Globus pallidus (tissue), 1 donor: ENCODE results near the gene ZNF106.
A peak's percentile ranks its signal among the peaks of the same experiment; 100 is the strongest.

Source experiments
- DNase-seq: peaks from one replicate; pipeline ENCODE4 v3.0.0-alpha.2; 2015; ENCODE audit warnings: low spot score

Gene ZNF106

GRCh38 chr15:42367041-42367440, 123.9 kb downstream of the ZNF106 start:
- DNase-seq: no peak

GRCh38 chr15:42365921-42366550, 124.9 kb downstream of the ZNF106 start:
- DNase-seq: no peak

- peak; percentile 15 for DNase-seq
These were observed 126.4 kb downstream of the ZNF106 start for GRCh38 chr15:42364529-42364928.

GRCh38 chr15:42363942-42364341, 127.0 kb downstream of the ZNF106 start:
- no peak for DNase-seq

GRCh38 chr15:42363487-42363886, 127.5 kb downstream of the ZNF106 start:
- no peak for DNase-seq
